ENCODE data around the gene MFNG. TPM values are rescaled to one million over a fixed set of nuclear protein-coding genes. Genes with fewer than 3 reads are reported as not detected.

Gene MFNG
- total RNA-seq, 1 donor from 2014 or later, result 4.7 TPM

- Mint-ChIP-seq H3K27me3 (ENCODE audit: low read depth) (peaks cover 27% of the 10 kb centered on the region), H3K9me3 (no peaks in the 10 kb centered on the region), H3K36me3 (ENCODE audit: low read depth) (no peaks in the 10 kb centered on the region), H3K4me3 (peak overlapping the region; percentile 61), H3K4me1 (peaks cover 30% of the 10 kb centered on the region), H3K27ac (ENCODE audit: unreplicated experiment) (no peak overlapping the region)
- TF ChIP-seq CTCF (conservative IDR thresholded peaks at IDR 0.05), result no peak
- no peak for DNase-seq (ENCODE audit: low read depth, low spot score)
These were observed 29.7 kb upstream of the MFNG start for GRCh38 chr22:37515901-37516300.

GRCh38 chr22:37514526-37515051, 28.4 kb upstream of the MFNG start:
- DNase-seq (ENCODE audit: low read depth, low spot score), result no peak
- Mint-ChIP-seq H3K36me3 (ENCODE audit: low read depth) (no peaks in the 10 kb centered on the region), H3K27me3 (ENCODE audit: low read depth) (peaks cover 17% of the 10 kb centered on the region), H3K9me3 (no peaks in the 10 kb centered on the region), H3K4me1 (peaks cover 40% of the 10 kb centered on the region), H3K27ac (ENCODE audit: unreplicated experiment) (no peak overlapping the region), H3K4me3 (no peak overlapping the region)
- no peak for TF ChIP-seq CTCF (conservative IDR thresholded peaks at IDR 0.05)

GRCh38 chr22:37511395-37512104, 25.4 kb upstream of the MFNG start:
- peak overlapping the region; percentile 45 for H3K27ac Mint-ChIP-seq (ENCODE audit: unreplicated experiment)
- peaks cover 7% of the 10 kb centered on the region for H3K27me3 Mint-ChIP-seq (ENCODE audit: low read depth)
- peaks cover 43% of the 10 kb centered on the region for H3K4me1 Mint-ChIP-seq
- TF ChIP-seq CTCF (conservative IDR thresholded peaks at IDR 0.05), result no peak
- H3K36me3 Mint-ChIP-seq (ENCODE audit: low read depth), result no peaks in the 10 kb centered on the region
- H3K4me3 Mint-ChIP-seq, result peak overlapping the region; percentile 24
- DNase-seq (ENCODE audit: low read depth, low spot score), result no peak
- H3K9me3 Mint-ChIP-seq, result no peaks in the 10 kb centered on the region

- no peak for DNase-seq (ENCODE audit: low read depth, low spot score)
- Mint-ChIP-seq H3K27me3 (ENCODE audit: low read depth) (peaks cover 3% of the 10 kb centered on the region), H3K4me1 (peaks cover 39% of the 10 kb centered on the region), H3K36me3 (ENCODE audit: low read depth) (no peaks in the 10 kb centered on the region), H3K27ac (ENCODE audit: unreplicated experiment) (peak overlapping the region; percentile 57), H3K4me3 (peak overlapping the region; percentile 20), H3K9me3 (no peaks in the 10 kb centered on the region)
- TF ChIP-seq CTCF (conservative IDR thresholded peaks at IDR 0.05), result no peak
These were observed 23.9 kb upstream of the MFNG start for GRCh38 chr22:37510091-37510490.

- peaks cover 3% of the 10 kb centered on the region for H3K27me3 Mint-ChIP-seq (ENCODE audit: low read depth)
- no peaks in the 10 kb centered on the region for H3K9me3 Mint-ChIP-seq
- no peak for TF ChIP-seq CTCF (conservative IDR thresholded peaks at IDR 0.05)
- H3K27ac Mint-ChIP-seq (ENCODE audit: unreplicated experiment), result peak overlapping the region; percentile 63
- DNase-seq (ENCODE audit: low read depth, low spot score), result no peak
- H3K4me3 Mint-ChIP-seq, result peak overlapping the region; percentile 19
- peaks cover 39% of the 10 kb centered on the region for H3K4me1 Mint-ChIP-seq
- H3K36me3 Mint-ChIP-seq (ENCODE audit: low read depth), result peaks cover 4% of the 10 kb centered on the region
These were observed 23.1 kb upstream of the MFNG start for GRCh38 chr22:37509059-37509860.
